Upper lobe of left lung (tissue), 6 donors: ENCODE results near the gene USP17L25. TPM values are rescaled to one million over a fixed set of nuclear protein-coding genes. Genes with fewer than 3 reads are reported as not detected.

Source experiments
- total RNA-seq, 6 donors: library from RNA; depleted of rRNA in 4 of 6; stranded (reverse); fragments of >200 nt in 4 of 6; gene quantifications; one replicate each; pipeline versions ENCODE4 v1.1.0 to v1.2.1, GENCODE V29; 2016 to 2021
- donor health status: DM: no; HTN: no; CAD: no; lungs with moderate emphysema.
- donor health status: DM: no; HTN: yes; CAD: no; lungs with severe emphysema.

Gene USP17L25
- total RNA-seq, 6 donors from 2014 or later = not detected

Other genes with a start within 250 kb of the USP17L25 start
- gene FAM90A26, start 159.5 kb upstream of the USP17L25 start, total RNA-seq = not detected
- gene USP17L10, start 119.3 kb upstream of the USP17L25 start, total RNA-seq = not detected
- not detected for gene USP17L11, start 114.5 kb upstream of the USP17L25 start, total RNA-seq
- not detected for gene USP17L12, start 109.8 kb upstream of the USP17L25 start, total RNA-seq
- not detected for gene USP17L13, start 105.0 kb upstream of the USP17L25 start, total RNA-seq
- gene USP17L15, start 95.5 kb upstream of the USP17L25 start, total RNA-seq = not detected
- gene USP17L17, start 86.0 kb upstream of the USP17L25 start, total RNA-seq = not detected
- not detected for gene USP17L18, start 81.3 kb upstream of the USP17L25 start, total RNA-seq
- not detected for gene USP17L19, start 76.5 kb upstream of the USP17L25 start, total RNA-seq
- not detected for gene USP17L20, start 71.8 kb upstream of the USP17L25 start, total RNA-seq
- gene USP17L21, start 67.0 kb upstream of the USP17L25 start, total RNA-seq = not detected
- gene USP17L22, start 62.3 kb upstream of the USP17L25 start, total RNA-seq = not detected
- not detected for gene USP17L24, start 4.7 kb upstream of the USP17L25 start, total RNA-seq
- gene USP17L26, start 4.7 kb downstream of the USP17L25 start, total RNA-seq = not detected
- gene USP17L5, start 9.5 kb downstream of the USP17L25 start, total RNA-seq = not detected
- gene USP17L27, start 14.2 kb downstream of the USP17L25 start, total RNA-seq = not detected
- gene USP17L28, start 19.0 kb downstream of the USP17L25 start, total RNA-seq = not detected
- not detected for gene USP17L29, start 23.7 kb downstream of the USP17L25 start, total RNA-seq
- not detected for gene USP17L30, start 33.2 kb downstream of the USP17L25 start, total RNA-seq
- not detected for gene DEFB131A, start 114.5 kb downstream of the USP17L25 start, total RNA-seq